ENCODE data around the gene BACH2.

BACH2 gene

GRCh38 chr6:89989742-89990141 is 306.9 kb downstream of the BACH2 start:
- H3K27ac ChIP-seq, result no peak overlapping the region
- no peak for TF ChIP-seq ZFX (IDR thresholded peaks at IDR 0.05)
- TF ChIP-seq, protein P1, sequence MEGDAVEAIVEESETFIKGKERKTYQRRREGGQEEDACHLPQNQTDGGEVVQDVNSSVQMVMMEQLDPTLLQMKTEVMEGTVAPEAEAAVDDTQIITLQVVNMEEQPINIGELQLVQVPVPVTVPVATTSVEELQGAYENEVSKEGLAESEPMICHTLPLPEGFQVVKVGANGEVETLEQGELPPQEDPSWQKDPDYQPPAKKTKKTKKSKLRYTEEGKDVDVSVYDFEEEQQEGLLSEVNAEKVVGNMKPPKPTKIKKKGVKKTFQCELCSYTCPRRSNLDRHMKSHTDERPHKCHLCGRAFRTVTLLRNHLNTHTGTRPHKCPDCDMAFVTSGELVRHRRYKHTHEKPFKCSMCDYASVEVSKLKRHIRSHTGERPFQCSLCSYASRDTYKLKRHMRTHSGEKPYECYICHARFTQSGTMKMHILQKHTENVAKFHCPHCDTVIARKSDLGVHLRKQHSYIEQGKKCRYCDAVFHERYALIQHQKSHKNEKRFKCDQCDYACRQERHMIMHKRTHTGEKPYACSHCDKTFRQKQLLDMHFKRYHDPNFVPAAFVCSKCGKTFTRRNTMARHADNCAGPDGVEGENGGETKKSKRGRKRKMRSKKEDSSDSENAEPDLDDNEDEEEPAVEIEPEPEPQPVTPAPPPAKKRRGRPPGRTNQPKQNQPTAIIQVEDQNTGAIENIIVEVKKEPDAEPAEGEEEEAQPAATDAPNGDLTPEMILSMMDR (conservative IDR thresholded peaks at IDR 0.05), result no peak

DNA sequence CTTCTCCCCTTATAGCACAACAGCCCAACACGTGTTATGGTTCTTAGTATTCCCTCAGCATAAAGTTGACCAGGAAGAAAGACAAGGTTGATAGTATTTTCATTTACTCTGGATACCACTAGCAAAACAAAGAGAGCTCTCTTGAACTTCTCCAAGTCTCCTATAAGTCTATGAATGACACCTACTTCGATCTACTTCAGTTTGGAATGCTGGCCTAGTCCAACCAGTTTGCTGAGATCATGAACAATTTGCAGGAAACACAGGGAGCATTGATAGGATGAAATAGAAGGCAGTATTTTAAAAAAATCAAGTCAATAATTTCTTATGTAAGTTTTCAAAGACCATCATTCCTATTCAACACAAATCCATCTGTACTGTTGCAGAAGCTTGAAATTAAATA is 308.8 kb downstream of the BACH2 start:
- no peak for TF ChIP-seq ZFX (IDR thresholded peaks at IDR 0.05)
- TF ChIP-seq, protein P1 (conservative IDR thresholded peaks at IDR 0.05), result no peak
- no peak overlapping the region for H3K27ac ChIP-seq

- no peak overlapping the region for H3K27ac ChIP-seq
- no peak for TF ChIP-seq ZFX (IDR thresholded peaks at IDR 0.05)
- TF ChIP-seq, protein P1 (conservative IDR thresholded peaks at IDR 0.05), result no peak
Measured at GRCh38 chr6:89987140-89987539, 309.5 kb downstream of the BACH2 start.

- no peak overlapping the region for H3K27ac ChIP-seq
- TF ChIP-seq, protein P1 (conservative IDR thresholded peaks at IDR 0.05), result no peak
- TF ChIP-seq ZFX (IDR thresholded peaks at IDR 0.05), result no peak
Measured at GRCh38 chr6:89986650-89987074, 310.0 kb downstream of the BACH2 start.

DNA sequence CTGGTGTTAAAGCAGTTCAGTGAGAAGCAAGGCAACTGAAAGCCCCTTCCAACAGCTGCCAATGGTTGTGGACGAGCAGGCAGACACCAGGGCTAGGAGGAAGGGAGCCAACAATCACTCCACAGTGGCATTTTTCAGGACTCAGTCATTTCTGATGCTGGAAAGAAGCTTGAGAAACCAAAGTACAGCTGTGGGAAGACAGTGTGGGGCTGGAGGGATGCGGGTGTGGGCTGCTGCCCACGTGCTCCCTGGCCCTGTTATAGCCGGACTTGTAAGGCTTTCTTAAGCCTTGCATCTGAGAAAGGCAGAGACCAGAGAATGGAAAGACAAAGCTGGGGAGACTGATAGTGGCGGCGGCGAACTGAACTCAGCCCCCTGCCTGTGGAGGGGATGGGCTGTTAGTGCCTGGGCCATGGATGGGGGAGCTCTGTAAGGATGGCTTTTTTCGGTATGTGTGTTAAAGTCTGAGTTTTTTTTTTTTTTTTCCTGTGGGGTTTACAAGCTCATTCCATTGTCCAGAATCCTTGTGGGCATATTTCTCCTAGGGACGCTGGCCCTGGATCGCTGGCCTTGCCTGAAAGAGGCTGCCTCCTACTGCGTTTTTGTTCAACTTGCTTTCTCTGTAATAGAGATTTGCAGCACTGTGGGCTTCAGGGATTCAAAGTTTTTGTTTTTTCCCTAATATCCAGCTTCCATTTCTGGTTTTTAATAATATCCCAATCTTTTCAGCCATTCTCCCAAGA is 310.7 kb downstream of the BACH2 start:
- TF ChIP-seq, protein P1 (conservative IDR thresholded peaks at IDR 0.05), result no peak
- TF ChIP-seq ZFX (IDR thresholded peaks at IDR 0.05), result no peak
- no peak overlapping the region for H3K27ac ChIP-seq

- TF ChIP-seq, protein P1 (conservative IDR thresholded peaks at IDR 0.05), result no peak
- TF ChIP-seq ZFX (IDR thresholded peaks at IDR 0.05), result no peak
- no peak overlapping the region for H3K27ac ChIP-seq
Measured at GRCh38 chr6:89984926-89985750, 311.5 kb downstream of the BACH2 start.

GRCh38 chr6:89980353-89980752 is 316.3 kb downstream of the BACH2 start:
- H3K27ac ChIP-seq, result no peak overlapping the region
- TF ChIP-seq ZFX (IDR thresholded peaks at IDR 0.05), result no peak
- TF ChIP-seq, protein P1 (conservative IDR thresholded peaks at IDR 0.05), result no peak

Data from C4-2B (cell line).